ENCODE measurements around the gene ANKRD2.

ANKRD2 gene

GRCh38 chr10:97540669-97541500, 31.7 kb upstream of the ANKRD2 start (continued):
- no peak for TF ChIP-seq REST (tag by site-specific recombination; IDR thresholded peaks at IDR 0.05)

GRCh38 chr10:97542169-97543024, 30.2 kb upstream of the ANKRD2 start:
- H3K4me3 ChIP-seq (ENCODE audit: low read depth, low read length), result no peak overlapping the region
- no peaks in the 10 kb centered on the region for H3K9me3 ChIP-seq (ENCODE audit: control insufficient read depth, insufficient read depth, low read depth, low read length)
- H3K27ac ChIP-seq (ENCODE audit: extremely low read depth, low read depth, low read length), result peak overlapping the region; percentile 64
- no peaks in the 10 kb centered on the region for H3K36me3 ChIP-seq (ENCODE audit: control insufficient read depth in 2 of 2, insufficient read depth in 1 of 2, low read length in 2 of 2)
- ChIA-PET CTCF (interaction anchor here (0.6 to 1.9 kb wide), 5 partner anchors 12 to 139 kb away, joined by 3 to 6 read pairs (median 3); no protein-coding TSS in a partner anchor), POLR2A (interaction anchor here (0.7 kb wide), 1 partner anchor 1760 kb away, joined by 16 read pairs; no protein-coding TSS in a partner anchor)
- H3K4me1 ChIP-seq (ENCODE audit: control insufficient read depth, insufficient read depth, low read length), result peaks cover 8% of the 10 kb centered on the region; the same call in 1 of the 2 replicates
- TF ChIP-seq RBAK (tag by site-specific recombination; IDR thresholded peaks at IDR 0.05) (no peak), ZNF626 (tag by site-specific recombination; IDR thresholded peaks at IDR 0.05) (no peak), ZBTB20 (tag by site-specific recombination; IDR thresholded peaks at IDR 0.05) (peak; percentile 33), ZNF558 (tag by site-specific recombination; IDR thresholded peaks at IDR 0.05) (no peak), ZNF580 (tag by site-specific recombination; IDR thresholded peaks at IDR 0.05) (no peak), SETDB1 (IDR thresholded peaks at IDR 0.05; ENCODE audit: insufficient read length, low read length) (no peak), ZNF426 (tag by site-specific recombination; IDR thresholded peaks at IDR 0.05) (no peak), ZNF48 (tag by site-specific recombination; IDR thresholded peaks at IDR 0.05) (no peak), ATF2 (tag by site-specific recombination; IDR thresholded peaks at IDR 0.05; ENCODE audit: low read depth) (no peak), PATZ1 (tag by site-specific recombination; IDR thresholded peaks at IDR 0.05) (peak; percentile 95), ZXDB (tag by site-specific recombination; IDR thresholded peaks at IDR 0.05) (no peak), BCL11B (tag by site-specific recombination; IDR thresholded peaks at IDR 0.05; ENCODE audit: low read depth) (no peak), ZBTB10 (tag by site-specific recombination; IDR thresholded peaks at IDR 0.05) (no peak), ZNF221 (tag by site-specific recombination; IDR thresholded peaks at IDR 0.05; ENCODE audit: borderline replicate concordance) (no peak), ZNF658 (tag by site-specific recombination; IDR thresholded peaks at IDR 0.05) (no peak), ZNF514 (tag by site-specific recombination; IDR thresholded peaks at IDR 0.05) (no peak), ZFP41 (tag by site-specific recombination; IDR thresholded peaks at IDR 0.05; ENCODE audit: borderline replicate concordance) (no peak), TSHZ1 (tag by site-specific recombination; IDR thresholded peaks at IDR 0.05; ENCODE audit: borderline replicate concordance) (no peak)
